ENCODE data around the gene MIA2.

- TF ChIP-seq, protein P1, sequence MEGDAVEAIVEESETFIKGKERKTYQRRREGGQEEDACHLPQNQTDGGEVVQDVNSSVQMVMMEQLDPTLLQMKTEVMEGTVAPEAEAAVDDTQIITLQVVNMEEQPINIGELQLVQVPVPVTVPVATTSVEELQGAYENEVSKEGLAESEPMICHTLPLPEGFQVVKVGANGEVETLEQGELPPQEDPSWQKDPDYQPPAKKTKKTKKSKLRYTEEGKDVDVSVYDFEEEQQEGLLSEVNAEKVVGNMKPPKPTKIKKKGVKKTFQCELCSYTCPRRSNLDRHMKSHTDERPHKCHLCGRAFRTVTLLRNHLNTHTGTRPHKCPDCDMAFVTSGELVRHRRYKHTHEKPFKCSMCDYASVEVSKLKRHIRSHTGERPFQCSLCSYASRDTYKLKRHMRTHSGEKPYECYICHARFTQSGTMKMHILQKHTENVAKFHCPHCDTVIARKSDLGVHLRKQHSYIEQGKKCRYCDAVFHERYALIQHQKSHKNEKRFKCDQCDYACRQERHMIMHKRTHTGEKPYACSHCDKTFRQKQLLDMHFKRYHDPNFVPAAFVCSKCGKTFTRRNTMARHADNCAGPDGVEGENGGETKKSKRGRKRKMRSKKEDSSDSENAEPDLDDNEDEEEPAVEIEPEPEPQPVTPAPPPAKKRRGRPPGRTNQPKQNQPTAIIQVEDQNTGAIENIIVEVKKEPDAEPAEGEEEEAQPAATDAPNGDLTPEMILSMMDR (IDR thresholded peaks at IDR 0.05), result no peak
- TF ChIP-seq ZFX (IDR thresholded peaks at IDR 0.05; ENCODE audit: borderline replicate concordance), result no peak
Measured at GRCh38 chr14:39291701-39292100, 58.0 kb downstream of the MIA2 start.

Measured in 22Rv1 (cell line).